CD4-positive, alpha-beta T cell (primary cell): ENCODE results near the gene RPL23. TPM values are rescaled to one million over a fixed set of nuclear protein-coding genes. Genes with fewer than 3 reads are reported as not detected.

Experiments used
- ATAC-seq: fragments of 200-7000 bp; cut with Tn5 transposase; one replicate; pipeline ENCODE4 v1.10.0; 2022; ENCODE audit warnings: mild to moderate bottlenecking; ENCODE audit not compliant: poor library complexity
- CTCF ChIA-PET: fragments of 350-600 bp; sonication (Branson Sonifier 250); formaldehyde crosslinking; loops from one replicate; lab custom pipeline; 2021; ENCODE audit warnings: antibody characterized with exemption, inconsistent platforms; lab: Charles Lee
- POLR2A ChIA-PET: fragments of 350-600 bp; sonication (Branson Sonifier 250); formaldehyde crosslinking; loops from one replicate; lab custom pipeline; 2021; ENCODE audit warnings: antibody characterized with exemption, inconsistent platforms; lab: Charles Lee
- DNase-seq, 14 experiments: peaks; one replicate each; pipeline ENCODE4 v3.0.0-alpha.2; 2013 to 2020; ENCODE audit warnings: mixed read lengths in 2 of 14
- H3K27ac ChIP-seq, 2 donors: one replicate each; pipeline versions ENCODE4 v1.5.1 to v1.7.0; 2013; ENCODE audit warnings: low read length in 2 of 2, low read depth in 1 of 2, mild to moderate bottlenecking in 1 of 2
- H3K27me3 ChIP-seq, 2 experiments: 1 replicate in 1 of 2; 2 replicates in 1 of 2; pipeline versions ENCODE4 v1.6.1 to v1.7.0; 2013; ENCODE audit warnings: low read length in 2 of 2, control low read depth in 1 of 2, mild to moderate bottlenecking in 1 of 2, moderate library complexity in 1 of 2; ENCODE audit not compliant: insufficient read depth in 2 of 2, control insufficient read depth in 1 of 2
- H3K36me3 ChIP-seq: one replicate; pipeline ENCODE4 v1.6.1; 2013; ENCODE audit warnings: low read length, control low read depth; ENCODE audit not compliant: insufficient read depth
- H3K4me1 ChIP-seq: one replicate; pipeline ENCODE4 v1.6.1; 2013; ENCODE audit warnings: low read length, control low read depth; ENCODE audit not compliant: insufficient read depth
- H3K4me3 ChIP-seq: one replicate; pipeline ENCODE4 v1.5.1; 2013; ENCODE audit warnings: mild to moderate bottlenecking, low read length, moderate library complexity
- H3K9me3 ChIP-seq, 2 experiments: 1 replicate in 1 of 2; 2 replicates in 1 of 2; pipeline versions ENCODE4 v1.6.1 to v1.7.0; 2013; ENCODE audit warnings: low read length in 2 of 2, mild to moderate bottlenecking in 2 of 2, control low read depth in 1 of 2, moderate library complexity in 1 of 2; ENCODE audit not compliant: control insufficient read depth in 1 of 2, insufficient read depth in 1 of 2
- H3K27ac Mint-ChIP-seq: one replicate; pipeline ENCODE4 v1.8.0; 2020; ENCODE audit warnings: mixed read lengths
- H3K27me3 Mint-ChIP-seq: one replicate; pipeline ENCODE4 v1.8.0; 2021; ENCODE audit warnings: mixed read lengths
- H3K36me3 Mint-ChIP-seq: one replicate; pipeline ENCODE4 v1.8.0; 2021; ENCODE audit warnings: low read depth, mixed read lengths
- H3K4me1 Mint-ChIP-seq: one replicate; pipeline ENCODE4 v1.8.0; 2021; ENCODE audit warnings: low read depth, mixed read lengths
- H3K4me3 Mint-ChIP-seq: one replicate; pipeline ENCODE4 v1.8.0; 2020; ENCODE audit warnings: mild to moderate bottlenecking, mixed read lengths
- H3K9me3 Mint-ChIP-seq: one replicate; pipeline ENCODE4 v1.8.0; 2020; ENCODE audit warnings: mixed read lengths
- CTCF ChIP-seq: fragments of 200-600 bp; IDR thresholded peaks from one replicate; pipeline ENCODE4 v1.8.0; 2022; ENCODE audit warnings: antibody characterized with exemption, mild to moderate bottlenecking
- intact Hi-C, 2 experiments: fragments of 100-400 bp; cut with DNase I in 1 of 2; cut with micrococcal nuclease in 1 of 2; formaldehyde crosslinking; loops; one replicate each; pipeline versions ENCODE4 v1.15.1 to v1.9.0; 2023 to 2025; cut with DNase I, micrococcal nuclease
- total RNA-seq, 174 experiments: library from RNA in 2 of 174; stranded (reverse) in 2 of 174; gene quantifications; one replicate each; pipeline ENCODE4 v1.2.3 and lab custom pipeline; 2021 to 2026

Gene RPL23
- total RNA-seq, 2 experiments from 2014 or later: 2,293 to 2,296 TPM

- no peak for TF ChIP-seq CTCF
- intact Hi-C loops: loop anchor here (1.0 to 10.0 kb wide), 8 partner anchors 17 to 283 kb away; partner anchors contain the start of genes FBXO47 (in 1 of the 2) and RPL23 (in 1 of the 2)
- Mint-ChIP-seq H3K4me3 (peak overlapping the region; percentile 98), H3K9me3 (no peaks in the 10 kb centered on the region), H3K27ac (peak overlapping the region; percentile 89), H3K27me3 (peaks cover 13% of the 10 kb centered on the region), H3K4me1 (peaks cover 68% of the 10 kb centered on the region), H3K36me3 (peaks cover 53% of the 10 kb centered on the region)
- POLR2A ChIA-PET: interaction anchor here (0.6 to 7.9 kb wide), 31 partner anchors 13 to 339 kb away, joined by 3 to 154 read pairs (median 6); partner anchors contain the start of genes FBXO47, LASP1NB, MLLT6 and PLXDC1
- Histone ChIP-seq H3K27ac (peak overlapping the region; percentile 56 to 86), H3K4me3 (peak overlapping the region; percentile 97), H3K9me3 (no peaks in the 10 kb centered on the region), H3K27me3 (no peaks in the 10 kb centered on the region), H3K36me3 (peaks cover 25% of the 10 kb centered on the region), H3K4me1 (peaks cover 67% of the 10 kb centered on the region)
- ATAC-seq (peak; percentile 46), DNase-seq (peak; percentile 38 to 83 (median 64))
- CTCF ChIA-PET: interaction anchor here (0.6 to 4.3 kb wide), 25 partner anchors 13 to 1314 kb away, joined by 3 to 30 read pairs (median 4); partner anchors contain the start of genes CWC25 and PLXDC1
Observed at GRCh38 chr17:38870259-38871165, 17.0 kb upstream of the RPL23 start.

- no peak for TF ChIP-seq CTCF
- ChIA-PET POLR2A (interaction anchor here (0.6 to 7.9 kb wide), 33 partner anchors 8 to 339 kb away, joined by 3 to 154 read pairs (median 6); partner anchors contain the start of genes FBXO47, MLLT6, PLXDC1 and PSMB3), CTCF (interaction anchor here (0.7 to 4.3 kb wide), 13 partner anchors 16 to 403 kb away, joined by 3 to 30 read pairs (median 5); partner anchors contain the start of genes CWC25 and RPL23)
- intact Hi-C loops: loop anchor here (1.0 to 10.0 kb wide), 11 partner anchors 16 to 284 kb away; partner anchors contain the start of genes CWC25 (in 2 of the 2), FBXO47 (in 2 of the 2) and RPL23 (in 1 of the 2)
- no peaks in the 10 kb centered on the region for H3K9me3 Mint-ChIP-seq
- H3K27ac ChIP-seq: peak within 1 kb of the TSS; percentile 56 to 86
- H3K4me3 ChIP-seq: peak within 1 kb of the TSS; percentile 97
- H3K4me1 Mint-ChIP-seq: peaks cover 59% of the 10 kb centered on the region
- peaks cover 25% of the 10 kb centered on the region for H3K36me3 ChIP-seq
- ATAC-seq (peak; percentile 62), DNase-seq (peak; percentile 74 to 94 (median 86))
- no peaks in the 10 kb centered on the region for H3K9me3 ChIP-seq
- H3K27me3 Mint-ChIP-seq: peaks cover 13% of the 10 kb centered on the region
- H3K27me3 ChIP-seq: no peaks in the 10 kb centered on the region
- H3K4me1 ChIP-seq: peaks cover 59% of the 10 kb centered on the region
- H3K27ac Mint-ChIP-seq: peak within 1 kb of the TSS; percentile 95
- peak within 1 kb of the TSS; percentile 98 for H3K4me3 Mint-ChIP-seq
- peaks cover 53% of the 10 kb centered on the region for H3K36me3 Mint-ChIP-seq
Observed at GRCh38 chr17:38869526-38870258, 16.2 kb upstream of the RPL23 start, which contains the start of gene LASP1. TSS of gene LASP1 (plus strand) at chr17:38870058. CDS start at chr17:38870190, 132 bp downstream.
